Endometrium (tissue), 2 donors: ENCODE results near the gene LIN7C.
"Not testable (repeated sequence)": the region's sequence is repeated elsewhere in the genome, so short reads cannot be mapped to it uniquely, and the experiment has no call there.

Experiments
- FAIRE-seq: peaks from 2 replicates; lab custom pipeline; 2012; peaks lifted over from hg19 to GRCh38; lab: Jason Lieb, UNC
- donor health status: control.
- donor health status: control.

The LIN7C gene

GRCh38 chr11:27506200-27507182, at the start of gene LIN7C:
TSS of gene LIN7C (minus strand) at chr11:27506769. CDS start at chr11:27506752, 17 bp downstream.
- no peak for FAIRE-seq

- no peak for FAIRE-seq
These were observed 48.7 kb upstream of the LIN7C start for GRCh38 chr11:27555264-27555663.

- FAIRE-seq = no peak
These were observed 46.6 kb upstream of the LIN7C start for GRCh38 chr11:27553186-27553585.

- no peak for FAIRE-seq
These were observed 45.8 kb upstream of the LIN7C start for GRCh38 chr11:27552341-27552740.

GRCh38 chr11:27551127-27551526, 44.6 kb upstream of the LIN7C start:
- FAIRE-seq = no peak

- no peak for FAIRE-seq
These were observed 39.4 kb upstream of the LIN7C start for GRCh38 chr11:27545946-27546345.

GRCh38 chr11:27545035-27545434, 38.5 kb upstream of the LIN7C start:
- FAIRE-seq = no peak

GRCh38 chr11:27541790-27542189, 35.2 kb upstream of the LIN7C start:
- no peak for FAIRE-seq

GRCh38 chr11:27540051-27540450, 33.5 kb upstream of the LIN7C start:
- FAIRE-seq = no peak

GRCh38 chr11:27535103-27535502, 28.5 kb upstream of the LIN7C start:
- no peak for FAIRE-seq

GRCh38 chr11:27532652-27533325, 26.2 kb upstream of the LIN7C start:
- no peak for FAIRE-seq

GRCh38 chr11:27528712-27529111, 22.1 kb upstream of the LIN7C start:
- no peak for FAIRE-seq

- FAIRE-seq = no peak
These were observed 20.0 kb upstream of the LIN7C start for GRCh38 chr11:27526535-27526934.

- FAIRE-seq = no peak
These were observed 19.4 kb upstream of the LIN7C start for GRCh38 chr11:27525824-27526516.

GRCh38 chr11:27524155-27524554, 17.6 kb upstream of the LIN7C start:
- no peak for FAIRE-seq

GRCh38 chr11:27520226-27520625, 13.7 kb upstream of the LIN7C start:
- no peak for FAIRE-seq

- no peak for FAIRE-seq
These were observed 11.9 kb upstream of the LIN7C start for GRCh38 chr11:27518518-27518917.

- not testable (repeated sequence) for FAIRE-seq
These were observed 10.9 kb upstream of the LIN7C start for GRCh38 chr11:27517490-27517889.

- FAIRE-seq = no peak
These were observed 8.0 kb upstream of the LIN7C start for GRCh38 chr11:27514558-27514957.

- no peak for FAIRE-seq
These were observed 7.5 kb upstream of the LIN7C start for GRCh38 chr11:27514076-27514475.

- no peak for FAIRE-seq
These were observed 6.8 kb upstream of the LIN7C start for GRCh38 chr11:27513389-27513788.

- no peak for FAIRE-seq
These were observed 5.7 kb upstream of the LIN7C start for GRCh38 chr11:27512238-27512637.

GRCh38 chr11:27509908-27510307, 3.3 kb upstream of the LIN7C start:
- no peak for FAIRE-seq
